Ovary (tissue), 3 donors: ENCODE results near the gene UPP2.

Source experiments
- CTCF ChIP-seq, 3 donors: fragments of 450-650 bp in 2 of 3; fragments of 200-600 bp in 1 of 3; IDR thresholded peaks; one replicate each; pipeline versions ENCODE4 v1.5.1 to v1.8.0; 2016 to 2022; ENCODE audit warnings: antibody characterized with exemption in 3 of 3, mild to moderate bottlenecking in 1 of 3
- EP300 ChIP-seq: sonication (generic); formaldehyde crosslinking; IDR thresholded peaks from one replicate; pipeline ENCODE4 v1.6.1; 2017; ENCODE audit warnings: antibody characterized with exemption
- POLR2A ChIP-seq: fragments of 450-650 bp; IDR thresholded peaks from one replicate; pipeline ENCODE4 v1.6.1; 2017; ENCODE audit warnings: antibody characterized with exemption, mild to moderate bottlenecking, moderate library complexity
- donor health status: DM: no; HTN: no; CAD: no.

DNA sequence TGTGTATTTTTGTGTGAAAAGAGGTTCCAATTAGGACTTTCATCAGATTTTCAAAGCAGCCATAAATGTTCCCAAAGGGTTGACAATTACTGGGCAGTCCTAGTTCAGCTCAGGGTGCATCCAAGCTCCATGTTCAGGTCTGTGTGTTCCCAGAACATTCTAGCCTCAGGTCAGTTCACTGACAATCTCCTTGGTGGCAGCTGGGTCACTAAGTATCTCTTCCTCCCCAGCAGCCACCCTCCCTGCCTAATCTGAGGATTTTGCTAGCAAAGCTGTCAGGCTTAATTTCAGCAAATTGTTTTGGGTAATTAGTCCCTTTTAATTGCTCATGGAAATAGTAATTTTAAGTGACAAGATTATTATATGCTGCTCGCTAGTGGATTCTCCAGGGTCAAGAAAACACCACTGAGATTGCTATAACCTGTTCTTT is 29.8 kb downstream of the UPP2 start:
- TF ChIP-seq EP300: no peak
- TF ChIP-seq CTCF (IDR thresholded peaks at IDR 0.05): no peak
- TF ChIP-seq POLR2A: no peak
